HG03097 (cell line): ENCODE data around the gene P2RY11.

Source experiments
- ATAC-seq: cut with Tn5 transposase; IDR thresholded peaks from one replicate; pipeline ENCODE4 v1.9.1; 2021; ENCODE audit not compliant: unreplicated experiment, low FRiP score

Gene P2RY11

GRCh38 chr19:10112895-10113591, 1.6 kb downstream of the P2RY11 start:
- ATAC-seq = no peak

GRCh38 chr19:10113592-10113963, 2.1 kb downstream of the P2RY11 start:
- no peak for ATAC-seq

- no peak for ATAC-seq
Observed at GRCh38 chr19:10113964-10114650, 2.6 kb downstream of the P2RY11 start.

- no peak for ATAC-seq
Observed at GRCh38 chr19:10114651-10115391, 3.3 kb downstream of the P2RY11 start.

GRCh38 chr19:10115392-10116084, 4.0 kb downstream of the P2RY11 start:
- no peak for ATAC-seq

- ATAC-seq = no peak
Observed at GRCh38 chr19:10116085-10116865, 4.8 kb downstream of the P2RY11 start.

GRCh38 chr19:10116866-10117616, 5.5 kb downstream of the P2RY11 start:
- ATAC-seq = no peak

- no peak for ATAC-seq
Observed at GRCh38 chr19:10118960-10119359, 7.5 kb downstream of the P2RY11 start.

GRCh38 chr19:10120538-10121189, 9.2 kb downstream of the P2RY11 start:
- no peak for ATAC-seq

GRCh38 chr19:10122045-10122444, 10.6 kb downstream of the P2RY11 start:
- no peak for ATAC-seq

GRCh38 chr19:10124429-10124828, 12.9 kb downstream of the P2RY11 start:
- ATAC-seq = no peak

GRCh38 chr19:10126213-10126639, 14.7 kb downstream of the P2RY11 start:
- ATAC-seq = no peak

- ATAC-seq = no peak
Observed at GRCh38 chr19:10132905-10133304, 21.4 kb downstream of the P2RY11 start.

- no peak for ATAC-seq
Observed at GRCh38 chr19:10133596-10133995, 22.1 kb downstream of the P2RY11 start.

- ATAC-seq = no peak
Observed at GRCh38 chr19:10134040-10134439, 22.5 kb downstream of the P2RY11 start.

GRCh38 chr19:10135551-10136334, 24.2 kb downstream of the P2RY11 start:
- no peak for ATAC-seq

- no peak for ATAC-seq
Observed at GRCh38 chr19:10136936-10137335, 25.4 kb downstream of the P2RY11 start.
